Colonic mucosa (tissue), 4 donors: ENCODE data around the gene TOLLIP. TPM values are rescaled to one million over a fixed set of nuclear protein-coding genes. Genes with fewer than 3 reads are reported as not detected.

ENCODE experiments used
- DNase-seq: peaks from one replicate; pipeline ENCODE4 v3.0.0-alpha.2; 2020
- H3K27ac ChIP-seq: fragments of 200-600 bp; one replicate; pipeline ENCODE4 v1.8.0; 2021
- H3K27me3 ChIP-seq: fragments of 200-600 bp; one replicate; pipeline ENCODE4 v1.8.0; 2021
- H3K36me3 ChIP-seq: fragments of 200-600 bp; one replicate; pipeline ENCODE4 v1.8.0; 2021
- H3K4me1 ChIP-seq: fragments of 200-600 bp; one replicate; pipeline ENCODE4 v1.8.0; 2021; ENCODE audit warnings: mild to moderate bottlenecking
- H3K4me3 ChIP-seq: fragments of 200-600 bp; one replicate; pipeline ENCODE4 v1.8.0; 2021
- H3K9ac ChIP-seq, 2 donors: one replicate each; pipeline ENCODE4 v1.7.0; 2013; ENCODE audit warnings: control low read depth in 2 of 2, low read depth in 2 of 2, low read length in 2 of 2
- H3K9me3 ChIP-seq: fragments of 200-600 bp; one replicate; pipeline ENCODE4 v1.8.0; 2021
- CTCF ChIP-seq: fragments of 200-600 bp; IDR thresholded peaks from one replicate; pipeline ENCODE4 v1.8.0; 2022; ENCODE audit warnings: antibody characterized with exemption, mild to moderate bottlenecking
- intact Hi-C: fragments of 100-400 bp; cut with DNase I; formaldehyde crosslinking; loops from one replicate; pipeline ENCODE4 v1.14.1; 2022
- total RNA-seq, 2 donors: library from RNA; stranded (reverse); fragmentation: NEBNext Ultra II Directional in 1 of 2; extraction: Animal tissue kit (Norgen Biotek cat#: 25700) in 1 of 2; gene quantifications; one replicate each; pipeline ENCODE4 v1.2.1, GENCODE V29; 2021
- donor health status: healthy.
- donor health status: DM: no; HTN: no; CAD: no.
- donor health status: DM: no; HTN: no; CAD: no.

TOLLIP gene
- total RNA-seq, 2 donors from 2014 or later = 49.8 to 59.7 TPM

- intact Hi-C loops = no loop called here
- TF ChIP-seq CTCF = no peak
- Histone ChIP-seq H3K36me3 (peaks cover 7% of the 10 kb centered on the region), H3K4me1 (no peaks in the 10 kb centered on the region), H3K27ac (no peak overlapping the region), H3K9me3 (no peaks in the 10 kb centered on the region), H3K4me3 (no peak overlapping the region), H3K9ac (no peak overlapping the region), H3K27me3 (no peaks in the 10 kb centered on the region)
- no peak for DNase-seq
Measured at GRCh38 chr11:1283091-1283511, 26.3 kb downstream of the TOLLIP start.

GRCh38 chr11:1281974-1282365, 27.5 kb downstream of the TOLLIP start:
- intact Hi-C loops = no loop called here

GRCh38 chr11:1281326-1281973, 28.0 kb downstream of the TOLLIP start:
- Histone ChIP-seq H3K4me3 (no peak overlapping the region), H3K4me1 (no peaks in the 10 kb centered on the region), H3K27me3 (no peaks in the 10 kb centered on the region), H3K27ac (no peak overlapping the region), H3K9ac (no peak overlapping the region), H3K36me3 (peaks cover 4% of the 10 kb centered on the region), H3K9me3 (no peaks in the 10 kb centered on the region)
- intact Hi-C loops = no loop called here
- no peak for TF ChIP-seq CTCF
- no peak for DNase-seq

More at GRCh38 chr11:1281974-1282365, 27.5 kb downstream of the TOLLIP start:
- Histone ChIP-seq H3K36me3 (peaks cover 4% of the 10 kb centered on the region), H3K4me1 (no peaks in the 10 kb centered on the region), H3K4me3 (no peak overlapping the region), H3K27me3 (no peaks in the 10 kb centered on the region), H3K9ac (no peak overlapping the region), H3K27ac (no peak overlapping the region), H3K9me3 (no peaks in the 10 kb centered on the region)
- no peak for TF ChIP-seq CTCF
- no peak for DNase-seq

- DNase-seq = no peak
- intact Hi-C loops = no loop called here
- no peak overlapping the region for H3K4me3 ChIP-seq
- H3K27ac ChIP-seq = no peak overlapping the region
- H3K36me3 ChIP-seq = no peaks in the 10 kb centered on the region
- H3K9me3 ChIP-seq = no peaks in the 10 kb centered on the region
- TF ChIP-seq CTCF = no peak
- H3K9ac ChIP-seq = no peak overlapping the region
- no peaks in the 10 kb centered on the region for H3K27me3 ChIP-seq
- no peaks in the 10 kb centered on the region for H3K4me1 ChIP-seq
Measured at GRCh38 chr11:1280116-1281035, 29.1 kb downstream of the TOLLIP start.

- Histone ChIP-seq H3K9ac (no peak overlapping the region), H3K4me3 (no peak overlapping the region), H3K9me3 (no peaks in the 10 kb centered on the region), H3K4me1 (no peaks in the 10 kb centered on the region), H3K27ac (no peak overlapping the region), H3K36me3 (no peaks in the 10 kb centered on the region), H3K27me3 (no peaks in the 10 kb centered on the region)
- no peak for TF ChIP-seq CTCF
- intact Hi-C loops = no loop called here
- DNase-seq = no peak
Measured at GRCh38 chr11:1279674-1280055, 29.8 kb downstream of the TOLLIP start.
